AG04450 (cell line): ENCODE measurements around the gene MED6. TPM values are rescaled to one million over a fixed set of nuclear protein-coding genes. Genes with fewer than 3 reads are reported as not detected.

Experiments
- CTCF ChIA-PET: fragments of 300-600, 350-600 bp; formaldehyde crosslinking; extraction: SDS; loops from one replicate; lab custom pipeline; 2022; ENCODE audit warnings: antibody characterized with exemption, inconsistent platforms; lab: Charles Lee
- POLR2A ChIA-PET: fragments of 350-600 bp; formaldehyde crosslinking; extraction: SDS; loops from one replicate; lab custom pipeline; 2021; ENCODE audit warnings: antibody characterized with exemption, inconsistent platforms; lab: Yijun Ruan, JAX
- DNase-seq: peaks from one replicate; pipeline ENCODE4 v3.0.0-alpha.2; 2011; ENCODE audit warnings: low read depth, low spot score
- H3K27ac ChIP-seq: one replicate; pipeline ENCODE4 v1.5.1; 2012; ENCODE audit warnings: low read depth, low read length, control low read depth
- H3K27me3 ChIP-seq: one replicate; pipeline ENCODE4 v1.6.0; 2012; ENCODE audit warnings: low read length; ENCODE audit not compliant: control insufficient read depth, insufficient read depth
- H3K4me3 ChIP-seq: 2 replicates; pipeline ENCODE4 v1.5.1; 2011; ENCODE audit warnings: mild to moderate bottlenecking, low read depth, low read length, control low read depth
- H3K9me3 ChIP-seq: 2 replicates; pipeline ENCODE4 v1.5.1; 2012; ENCODE audit warnings: low read length; ENCODE audit not compliant: control insufficient read depth, insufficient read depth
- CTCF ChIP-seq: IDR thresholded peaks from 2 replicates; pipeline ENCODE4 v1.5.1; 2011; ENCODE audit warnings: low read depth, low read length, control low read depth, inconsistent platforms
- polyA plus RNA-seq: library from polyadenylated mRNA; depleted of rRNA; stranded (reverse); fragments of >200 nt; gene quantifications from 2 replicates; pipeline ENCODE4 v1.2.3, GENCODE V29; 2011

MED6 gene
- polyA plus RNA-seq, 1 experiment = 48.2 TPM

GRCh38 chr14:70643967-70644366 lies 43.5 kb upstream of the MED6 start:
- no peak for DNase-seq
- peaks cover 52% of the 10 kb centered on the region for H3K27me3 ChIP-seq
- H3K27ac ChIP-seq = no peak overlapping the region
- no peak overlapping the region for H3K4me3 ChIP-seq
- no peak for TF ChIP-seq CTCF
- H3K9me3 ChIP-seq = no peaks in the 10 kb centered on the region
- ChIA-PET POLR2A (no interaction called here), CTCF (no interaction called here)

GRCh38 chr14:70642303-70643235 lies 42.1 kb upstream of the MED6 start:
- POLR2A ChIA-PET = no interaction called here
- peak overlapping the region; percentile 59 for H3K4me3 ChIP-seq
- no peak for TF ChIP-seq CTCF
- H3K9me3 ChIP-seq = no peaks in the 10 kb centered on the region
- H3K27me3 ChIP-seq = peaks cover 56% of the 10 kb centered on the region
- no peak for DNase-seq
- CTCF ChIA-PET = no interaction called here
- H3K27ac ChIP-seq = no peak overlapping the region

GRCh38 chr14:70641548-70642302 lies 41.3 kb upstream of the MED6 start, which contains the start of gene TTC9:
Gene TTC9 (plus strand): TSS chr14:70641916. CDS start chr14:70642130, 214 bp downstream.
- CTCF ChIA-PET = interaction anchor here (0.6 kb wide), 1 partner anchor 16 kb away, joined by 3 read pairs; no protein-coding TSS in a partner anchor
- no peaks in the 10 kb centered on the region for H3K9me3 ChIP-seq
- H3K27ac ChIP-seq = no peak within 1 kb of the TSS
- H3K4me3 ChIP-seq = peak within 1 kb of the TSS; percentile 59
- TF ChIP-seq CTCF = no peak
- no peak for DNase-seq
- H3K27me3 ChIP-seq = peaks cover 56% of the 10 kb centered on the region
- POLR2A ChIA-PET = no interaction called here

- TF ChIP-seq CTCF = no peak
- peak overlapping the region; percentile 59 for H3K4me3 ChIP-seq
- POLR2A ChIA-PET = no interaction called here
- peaks cover 53% of the 10 kb centered on the region for H3K27me3 ChIP-seq
- CTCF ChIA-PET = interaction anchor here (0.6 to 0.7 kb wide), 3 partner anchors 11 to 130 kb away, joined by 3 read pairs; no protein-coding TSS in a partner anchor
- H3K27ac ChIP-seq = no peak overlapping the region
- peak; percentile 18 for DNase-seq
- H3K9me3 ChIP-seq = no peaks in the 10 kb centered on the region
These were observed 40.6 kb upstream of the MED6 start for GRCh38 chr14:70640938-70641547.
